ENCODE measurements around the gene REEP3. TPM values are rescaled to one million over a fixed set of nuclear protein-coding genes. Genes with fewer than 3 reads are reported as not detected.

The REEP3 gene
- total and polyA plus RNA-seq, 2 of the 4 experiments (the other 2 are of a cell fraction): 11.7 to 28.9 TPM

DNA sequence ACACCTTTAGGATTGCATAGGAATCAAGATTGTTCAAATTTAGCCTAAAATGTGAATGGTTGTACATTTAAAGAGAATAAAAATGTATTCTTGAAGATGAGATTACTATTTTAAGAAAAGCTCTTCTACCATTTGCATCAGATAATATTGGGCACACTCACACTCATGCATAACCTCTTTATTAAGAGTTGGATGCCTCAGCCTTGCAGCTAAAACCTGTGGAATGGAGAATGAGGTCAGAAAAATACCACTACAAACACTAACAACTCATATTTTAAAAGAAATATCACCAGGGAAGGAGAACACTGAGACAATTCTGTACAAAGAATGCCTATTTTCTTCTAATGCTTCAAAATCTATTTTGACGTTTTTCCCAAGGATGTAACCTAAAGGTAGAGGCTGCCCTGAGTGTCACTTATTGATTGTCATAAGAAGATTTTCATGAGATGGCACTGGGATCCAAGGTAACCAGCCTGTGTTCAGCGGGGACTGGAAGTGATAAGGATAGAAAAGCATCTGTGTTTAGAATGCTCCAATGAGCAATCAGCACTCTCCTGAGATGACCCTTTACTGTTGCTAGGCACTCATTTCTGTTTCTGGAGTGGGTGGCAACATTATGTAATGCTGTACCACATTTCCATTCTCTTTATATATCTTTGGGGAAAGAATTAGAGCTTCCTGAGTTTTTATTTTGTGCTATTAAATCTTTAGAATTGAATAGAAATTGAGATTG lies 26.6 kb downstream of the REEP3 start:
- no peak overlapping the region for H2BK20ac ChIP-seq (ENCODE audit: low read depth, low read length)
- no peak overlapping the region for H3K4me3 ChIP-seq (ENCODE audit: insufficient read depth, low read depth, low read length)
- no TSS peak for BruUV-seq (replicated peaks)
- H2BK5ac ChIP-seq (ENCODE audit: low read depth, low read length, poor library complexity, severe bottlenecking): peak overlapping the region; percentile 64
- ATAC-seq (ENCODE audit: low read depth): peak; percentile 73
- H3K27ac ChIP-seq (ENCODE audit: insufficient read depth, low read length): no peak overlapping the region
- H3K4me2 ChIP-seq (ENCODE audit: low read depth, low read length): no peak overlapping the region; the same call in 1 of the 2 replicates
- H2BK15ac ChIP-seq (ENCODE audit: low read depth, low read length): no peak overlapping the region
- H3K4ac ChIP-seq (ENCODE audit: low read depth, low read length): no peak overlapping the region
- no peaks in the 10 kb centered on the region; the same call in 1 of the 2 replicates for H3K36me3 ChIP-seq (ENCODE audit: control insufficient read depth, insufficient read depth, low read length)
- dilution Hi-C loops (cut with HindIII; ENCODE audit: low sequenced_read_pairs, unreplicated experiment) (no loop called here), intact Hi-C loops (cut with micrococcal nuclease) (no loop called here), in situ Hi-C loops (cut with MboI; ENCODE audit: low sequenced_read_pairs) (no loop called here)
- peak; percentile 59 for DNase-seq
- H2AFZ ChIP-seq (replicated peaks; ENCODE audit: low read length, poor library complexity): no peak overlapping the region
- H2BK120ac ChIP-seq (ENCODE audit: low read depth, low read length): no peak overlapping the region
- peaks cover 4% of the 10 kb centered on the region; the same call in 1 of the 2 replicates for H3K9me1 ChIP-seq (ENCODE audit: insufficient read depth, low read length)
- no CpG with 5 or more reads among the region's 2 CpGs for WGBS, 2 experiments (ENCODE audit: extremely low coverage in 2 of 2, insufficient read length in 1 of 2)
- H3K14ac ChIP-seq (replicated peaks; ENCODE audit: low read depth, low read length): 0 out of 2 replicates have a peak overlapping the region, but pooled peaks have one; percentile 25
- no peak overlapping the region for H2AK9ac ChIP-seq (replicated peaks; ENCODE audit: low read depth, low read length, poor library complexity)
- POLR2A ChIA-PET (ENCODE audit: unreplicated experiment): no interaction called here
- CTCF ChIA-PET: interaction anchor here (0.6 to 1.4 kb wide), 3 partner anchors 18 to 170 kb away, joined by 3 to 4 read pairs (median 4); no protein-coding TSS in a partner anchor
- peaks cover 4% of the 10 kb centered on the region for H3K4me1 ChIP-seq (ENCODE audit: control insufficient read depth, insufficient read depth, low read length)
- H3K27me3 ChIP-seq (ENCODE audit: control insufficient read depth, insufficient read depth, low read length): no peaks in the 10 kb centered on the region
- H2AK5ac ChIP-seq (ENCODE audit: low read depth, low read length): no peak overlapping the region
- no peak overlapping the region for H4K5ac ChIP-seq (ENCODE audit: low read depth, low read length)
- no peak overlapping the region for H4K8ac ChIP-seq (ENCODE audit: low read depth in 2 of 2, low read length in 2 of 2)
- no peak overlapping the region for H3K18ac ChIP-seq (ENCODE audit: low read depth, low read length)
- H4K20me1 ChIP-seq (ENCODE audit: insufficient read depth, low read length): peaks cover 2% of the 10 kb centered on the region; the same call in 1 of the 2 replicates
- H4K91ac ChIP-seq (ENCODE audit: insufficient read depth, low read depth, low read length): no peak overlapping the region
- H3K23ac ChIP-seq (ENCODE audit: low read depth, low read length): peak overlapping the region; percentile 28; the same call in 1 of the 2 replicates
- no peak overlapping the region for H3K9ac ChIP-seq (ENCODE audit: low read depth, low read length)
- H3K56ac ChIP-seq (ENCODE audit: extremely low read depth, insufficient read depth, low read length): no peak overlapping the region
- peaks cover 16 to 59% of the 10 kb centered on the region in 2 experiments for H3K79me1 ChIP-seq (ENCODE audit: low read depth in 1 of 2, low read length in 2 of 2)
- no peaks in the 10 kb centered on the region for H3K9me3 ChIP-seq (ENCODE audit: control insufficient read depth, insufficient read depth, low read length)
- TF ChIP-seq, protein P1, sequence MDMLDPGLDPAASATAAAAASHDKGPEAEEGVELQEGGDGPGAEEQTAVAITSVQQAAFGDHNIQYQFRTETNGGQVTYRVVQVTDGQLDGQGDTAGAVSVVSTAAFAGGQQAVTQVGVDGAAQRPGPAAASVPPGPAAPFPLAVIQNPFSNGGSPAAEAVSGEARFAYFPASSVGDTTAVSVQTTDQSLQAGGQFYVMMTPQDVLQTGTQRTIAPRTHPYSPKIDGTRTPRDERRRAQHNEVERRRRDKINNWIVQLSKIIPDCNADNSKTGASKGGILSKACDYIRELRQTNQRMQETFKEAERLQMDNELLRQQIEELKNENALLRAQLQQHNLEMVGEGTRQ (IDR thresholded peaks at IDR 0.05; ENCODE audit: low read depth, low read length): no peak
- TF ChIP-seq FOS (IDR thresholded peaks at IDR 0.05; ENCODE audit: low read depth, low read length) (no peak), RFX5 (IDR thresholded peaks at IDR 0.05; ENCODE audit: low read depth, low read length) (no peak; the same call in 1 of the 2 replicates), ELK1 (IDR thresholded peaks at IDR 0.05; ENCODE audit: borderline replicate concordance, low read depth, low read length) (no peak), NFE2L2 (IDR thresholded peaks at IDR 0.05; ENCODE audit: low read depth, low read length) (no peak), RCOR1 (IDR thresholded peaks at IDR 0.05; ENCODE audit: insufficient replicate concordance, low read length) (no peak), MXI1 (IDR thresholded peaks at IDR 0.05; ENCODE audit: borderline replicate concordance, low read depth, low read length) (no peak), RAD21 (IDR thresholded peaks at IDR 0.05; ENCODE audit: low read length) (no peak), CHD1 (IDR thresholded peaks at IDR 0.05; ENCODE audit: low read depth, low read length) (no peak), MAFK (IDR thresholded peaks at IDR 0.05; ENCODE audit: low read depth, low read length) (no peak), SMC3 (IDR thresholded peaks at IDR 0.05; ENCODE audit: low read depth, low read length) (no peak), MAZ (IDR thresholded peaks at IDR 0.05; ENCODE audit: borderline replicate concordance, low read depth, low read length) (no peak), BHLHE40 (IDR thresholded peaks at IDR 0.05; ENCODE audit: low read depth, low read length) (no peak)
- TF ChIP-seq, protein P2, sequence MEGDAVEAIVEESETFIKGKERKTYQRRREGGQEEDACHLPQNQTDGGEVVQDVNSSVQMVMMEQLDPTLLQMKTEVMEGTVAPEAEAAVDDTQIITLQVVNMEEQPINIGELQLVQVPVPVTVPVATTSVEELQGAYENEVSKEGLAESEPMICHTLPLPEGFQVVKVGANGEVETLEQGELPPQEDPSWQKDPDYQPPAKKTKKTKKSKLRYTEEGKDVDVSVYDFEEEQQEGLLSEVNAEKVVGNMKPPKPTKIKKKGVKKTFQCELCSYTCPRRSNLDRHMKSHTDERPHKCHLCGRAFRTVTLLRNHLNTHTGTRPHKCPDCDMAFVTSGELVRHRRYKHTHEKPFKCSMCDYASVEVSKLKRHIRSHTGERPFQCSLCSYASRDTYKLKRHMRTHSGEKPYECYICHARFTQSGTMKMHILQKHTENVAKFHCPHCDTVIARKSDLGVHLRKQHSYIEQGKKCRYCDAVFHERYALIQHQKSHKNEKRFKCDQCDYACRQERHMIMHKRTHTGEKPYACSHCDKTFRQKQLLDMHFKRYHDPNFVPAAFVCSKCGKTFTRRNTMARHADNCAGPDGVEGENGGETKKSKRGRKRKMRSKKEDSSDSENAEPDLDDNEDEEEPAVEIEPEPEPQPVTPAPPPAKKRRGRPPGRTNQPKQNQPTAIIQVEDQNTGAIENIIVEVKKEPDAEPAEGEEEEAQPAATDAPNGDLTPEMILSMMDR (conservative IDR thresholded peaks at IDR 0.05; ENCODE audit: low read depth, low read length): no peak

Measured in IMR-90 (cell line).